Gastrocnemius medialis (tissue), 4 donors: ENCODE measurements around the gene PPARG. TPM values are rescaled to one million over a fixed set of nuclear protein-coding genes. Genes with fewer than 3 reads are reported as not detected.

ENCODE experiments used
- ATAC-seq, 2 donors: fragments of 150-250 bp; one replicate each; pipeline ENCODE4 v1.9.1; 2016
- DNase-seq, 2 donors: peaks; one replicate each; pipeline ENCODE4 v3.0.0-alpha.2; 2019
- H3K27ac ChIP-seq, 4 donors: fragments of 200-600 bp; sonication (generic); 1 replicate in 1 of 4; 2 replicates in 3 of 4; pipeline ENCODE4 v1.5.1; 2016 to 2018; ENCODE audit warnings: mild to moderate bottlenecking in 2 of 4, moderate library complexity in 1 of 4
- H3K27me3 ChIP-seq, 3 donors: fragments of 200-600 bp; sonication (generic) in 2 of 3; 1 replicate in 1 of 3; 2 replicates in 2 of 3; pipeline versions ENCODE4 v1.5.1 to v1.6.0; 2016 to 2019; ENCODE audit warnings: mild to moderate bottlenecking in 1 of 3, moderate library complexity in 1 of 3
- H3K36me3 ChIP-seq, 2 donors: fragments of 200-600 bp; sonication (generic) in 1 of 2; one replicate each; pipeline ENCODE4 v1.5.1; 2017 to 2018
- H3K4me1 ChIP-seq, 2 donors: fragments of 200-600 bp; sonication (generic) in 1 of 2; one replicate each; pipeline ENCODE4 v1.5.1; 2016 to 2017; ENCODE audit warnings: mild to moderate bottlenecking in 2 of 2
- H3K4me3 ChIP-seq, 4 donors: fragments of 200-600 bp; sonication (generic) in 3 of 4; 1 replicate in 1 of 4; 2 replicates in 3 of 4; pipeline ENCODE4 v1.5.1; 2016 to 2019; ENCODE audit warnings: mild to moderate bottlenecking in 2 of 4
- H3K9me3 ChIP-seq, 3 donors: fragments of 200-600 bp; sonication (generic) in 2 of 3; 1 replicate in 1 of 3; 2 replicates in 2 of 3; pipeline ENCODE4 v1.5.1; 2016 to 2019
- CTCF ChIP-seq, 5 experiments: fragments of 450-650 bp in 3 of 5; fragments of 200-600 bp in 2 of 5; sonication (generic) in 2 of 5; IDR thresholded peaks in 4 of 5; conservative IDR thresholded peaks in 1 of 5; 1 replicate in 4 of 5; 2 replicates in 1 of 5; pipeline ENCODE4 v1.5.1; 2016 to 2019; ENCODE audit warnings: antibody characterized with exemption in 5 of 5, mild to moderate bottlenecking in 3 of 5, moderate library complexity in 3 of 5
- POLR2A ChIP-seq, 2 donors: fragments of 450-650 bp; IDR thresholded peaks; one replicate each; pipeline ENCODE4 v1.6.1; 2017; ENCODE audit warnings: antibody characterized with exemption in 2 of 2, mild to moderate bottlenecking in 2 of 2, moderate library complexity in 2 of 2
- in situ Hi-C, 4 donors: fragments of 200-750 bp; cut with MboI; loops; one replicate each; pipeline versions ENCODE4 v1.15.0 to v1.8.0; 2017; ENCODE audit warnings: low sequenced_read_pairs in 4 of 4
- intact Hi-C: fragments of 100-400 bp; cut with DNase I; formaldehyde crosslinking; loops from one replicate; pipeline ENCODE4 v1.15.1; 2023; ENCODE audit warnings: low total_unique reads
- total RNA-seq, 4 donors: library from RNA; depleted of rRNA; stranded (reverse); fragments of >200 nt; gene quantifications; one replicate each; pipeline versions ENCODE4 v1.1.0 to v1.2.3, GENCODE V29; 2016

The PPARG gene
- total RNA-seq, result 10 to 100 TPM in 1 of 4 donors, 1 to 10 TPM in 3; 4.9 to 10.6 (median 8.5) TPM

DNA sequence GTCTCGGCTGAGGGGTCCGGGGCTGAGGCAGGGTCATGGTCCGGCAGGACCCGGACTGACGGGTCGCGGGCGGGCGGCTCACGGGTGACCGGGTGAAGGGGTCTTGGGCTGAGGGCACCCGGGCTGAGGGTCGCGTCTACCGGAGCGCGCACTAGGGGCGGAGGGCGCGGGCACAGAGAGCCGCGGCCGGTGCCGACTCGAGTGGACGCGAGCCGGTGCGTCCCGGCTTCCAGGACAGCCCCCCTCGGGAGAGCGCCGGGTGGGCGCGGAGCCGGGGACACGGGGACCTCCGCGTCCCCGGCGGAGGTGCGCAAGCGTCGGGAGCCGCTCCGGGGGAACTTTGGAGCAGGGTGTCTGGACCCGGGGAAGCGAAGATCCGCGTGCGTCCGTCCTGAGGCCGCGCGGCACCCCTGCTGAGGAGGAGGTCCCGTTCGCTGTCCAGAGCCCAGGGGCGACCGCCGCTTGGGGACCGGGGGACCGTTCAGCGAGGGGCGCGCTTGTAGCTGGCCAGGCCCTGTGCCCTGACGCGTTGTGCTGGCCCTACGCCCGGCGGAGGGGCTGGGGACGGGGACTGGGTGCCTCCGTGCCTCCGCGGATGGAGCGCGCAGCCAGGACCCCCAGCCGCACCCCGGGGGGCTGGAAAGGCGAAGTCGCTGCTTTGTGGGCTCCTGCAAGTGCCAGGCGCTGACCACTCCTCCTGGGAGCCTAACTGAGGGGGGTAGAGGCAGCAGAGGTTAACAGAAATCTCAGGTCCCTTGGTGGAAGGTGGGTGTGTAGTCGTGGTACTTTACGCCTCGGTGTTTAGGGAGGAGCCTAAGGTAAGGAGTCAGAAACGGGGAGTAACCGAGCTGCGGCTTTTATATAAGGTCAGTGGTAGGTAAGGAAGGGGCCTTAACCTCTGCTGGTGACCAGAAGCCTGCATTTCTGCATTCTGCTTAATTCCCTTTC lies at the start of gene PPARG:
Gene PPARG (plus strand): TSS at position 889 of the 948 bp plus-strand sequence. CDS start 90,642 bp downstream, outside the sequence.
- H3K4me3 ChIP-seq, result peak within 1 kb of the TSS; percentile 62 to 71 (median 66)
- TF ChIP-seq CTCF (IDR thresholded peaks at IDR 0.05 in 4 of 5, conservative IDR thresholded peaks at IDR 0.05 in 1 of 5) (no peak), POLR2A (IDR thresholded peaks at IDR 0.05) (peak; percentile 31 to 58)
- DNase-seq (no peak), ATAC-seq (peak; percentile 33 to 51)
- peaks cover 5 to 46% (median 26%) of the 10 kb centered on the region in 3 donors for H3K27me3 ChIP-seq
- intact Hi-C loops (loop anchor here (5.0 kb wide), 1 partner anchor 194 kb away; the partner anchor contains the start of gene TSEN2), in situ Hi-C loops (no loop called here)
- peak within 1 kb of the TSS; percentile 76 to 80 (median 79) for H3K27ac ChIP-seq
- H3K36me3 ChIP-seq, result no peaks in the 10 kb centered on the region
- peaks cover 0 to 11% of the 10 kb centered on the region in 2 donors for H3K4me1 ChIP-seq
- H3K9me3 ChIP-seq, result no peaks in the 10 kb centered on the region

- DNase-seq (peak; percentile 25 to 59), ATAC-seq (peak; percentile 45 to 46)
These were observed 49.6 kb upstream of the PPARG start for GRCh38 chr3:12239301-12239700.

GRCh38 chr3:12242772-12243171 lies 46.1 kb upstream of the PPARG start:
- no peak for ATAC-seq
- intact Hi-C loops (no loop called here), in situ Hi-C loops (no loop called here)
- Histone ChIP-seq H3K27me3 (no peaks in the 10 kb centered on the region), H3K4me1 (no peaks in the 10 kb centered on the region), H3K36me3 (no peaks in the 10 kb centered on the region), H3K9me3 (no peaks in the 10 kb centered on the region), H3K27ac (no peak overlapping the region), H3K4me3 (no peak overlapping the region)
- DNase-seq, result no peak
- TF ChIP-seq CTCF (IDR thresholded peaks at IDR 0.05 in 4 of 5, conservative IDR thresholded peaks at IDR 0.05 in 1 of 5), result no peak
- no peak for TF ChIP-seq POLR2A (IDR thresholded peaks at IDR 0.05)

More at GRCh38 chr3:12239301-12239700, 49.6 kb upstream of the PPARG start:
- H3K27ac ChIP-seq, result no peak overlapping the region
- no peaks in the 10 kb centered on the region for H3K4me1 ChIP-seq
- no peak overlapping the region for H3K4me3 ChIP-seq
- intact Hi-C loops, result no loop called here
- H3K27me3 ChIP-seq, result no peaks in the 10 kb centered on the region
- H3K9me3 ChIP-seq, result no peaks in the 10 kb centered on the region
- no peaks in the 10 kb centered on the region for H3K36me3 ChIP-seq
- in situ Hi-C loops, result no loop called here
- TF ChIP-seq POLR2A (IDR thresholded peaks at IDR 0.05) (no peak), CTCF (IDR thresholded peaks at IDR 0.05 in 4 of 5, conservative IDR thresholded peaks at IDR 0.05 in 1 of 5) (no peak)

DNA sequence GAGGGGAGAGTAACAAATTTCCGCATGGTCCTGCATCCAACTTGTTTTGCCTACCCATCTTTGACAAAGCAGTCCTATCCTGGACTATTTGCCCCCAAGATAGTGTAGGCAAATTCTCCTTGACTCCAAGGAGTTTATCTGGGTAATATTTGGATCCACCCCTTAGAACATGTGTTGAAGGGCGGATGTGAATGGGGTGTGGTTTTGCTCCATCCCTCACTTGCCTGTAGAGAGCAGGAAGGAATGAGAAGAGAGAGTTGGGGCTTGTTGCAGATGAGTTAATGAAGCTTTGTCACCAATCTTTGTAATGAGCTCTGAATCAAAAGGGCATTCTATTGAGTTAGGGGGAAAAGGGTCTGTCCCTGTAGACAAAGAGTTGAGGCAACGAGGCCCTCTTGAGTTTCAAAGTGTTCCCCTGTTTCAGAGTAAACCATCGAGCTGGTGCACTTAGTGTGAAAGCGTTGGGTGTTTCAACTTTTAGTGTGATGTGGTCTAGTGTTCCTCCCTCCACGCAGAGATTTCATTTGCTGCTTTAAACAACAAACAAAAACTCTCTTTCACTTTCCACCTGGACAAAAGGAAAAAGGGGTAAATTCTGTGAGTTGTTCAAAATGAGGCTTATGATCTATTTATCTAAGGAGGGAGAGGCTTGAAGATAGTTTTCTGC lies 42.2 kb upstream of the PPARG start:
- H3K4me1 ChIP-seq, result no peaks in the 10 kb centered on the region
- H3K27me3 ChIP-seq, result no peaks in the 10 kb centered on the region
- no peak overlapping the region for H3K4me3 ChIP-seq
- no peak for DNase-seq
- H3K9me3 ChIP-seq, result no peaks in the 10 kb centered on the region
- no peak overlapping the region for H3K27ac ChIP-seq
- in situ Hi-C loops (no loop called here), intact Hi-C loops (no loop called here)
- ATAC-seq, result no peak
- TF ChIP-seq CTCF (IDR thresholded peaks at IDR 0.05 in 4 of 5, conservative IDR thresholded peaks at IDR 0.05 in 1 of 5), result no peak
- no peak for TF ChIP-seq POLR2A (IDR thresholded peaks at IDR 0.05)
- no peaks in the 10 kb centered on the region for H3K36me3 ChIP-seq
